NCI-H187 treated with DMSO at 0.1 percent for 48 hours (cell line): ENCODE data around the gene FAM131A.
"Not testable (repeated sequence)": the region's sequence is repeated elsewhere in the genome, so short reads cannot be mapped to it uniquely, and the experiment has no call there.

Experiments
- DNase-seq: peaks from one replicate; lab custom pipeline; 2025; lab: John Stamatoyannopoulos, UW

Gene FAM131A

GRCh38 chr3:184317201-184317600 lies 20.2 kb upstream of the FAM131A start:
- no peak for DNase-seq

DNA sequence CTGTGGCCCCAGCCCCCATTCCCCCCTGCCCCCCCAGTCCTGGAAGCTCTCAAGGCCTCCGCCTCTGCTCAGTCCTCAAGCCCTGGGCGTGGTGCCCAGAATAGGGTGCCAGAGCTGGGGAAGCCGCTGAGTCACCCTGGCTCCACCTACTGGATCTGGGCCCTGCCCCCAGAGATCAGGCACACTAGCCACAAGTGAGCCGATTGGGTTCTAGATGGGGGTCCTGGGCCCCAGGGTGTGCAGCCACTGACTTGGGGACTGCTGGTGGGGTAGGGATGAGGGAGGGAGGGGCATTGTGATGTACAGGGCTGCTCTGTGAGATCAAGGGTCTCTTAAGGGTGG lies 17.3 kb upstream of the FAM131A start:
- DNase-seq: no peak

DNA sequence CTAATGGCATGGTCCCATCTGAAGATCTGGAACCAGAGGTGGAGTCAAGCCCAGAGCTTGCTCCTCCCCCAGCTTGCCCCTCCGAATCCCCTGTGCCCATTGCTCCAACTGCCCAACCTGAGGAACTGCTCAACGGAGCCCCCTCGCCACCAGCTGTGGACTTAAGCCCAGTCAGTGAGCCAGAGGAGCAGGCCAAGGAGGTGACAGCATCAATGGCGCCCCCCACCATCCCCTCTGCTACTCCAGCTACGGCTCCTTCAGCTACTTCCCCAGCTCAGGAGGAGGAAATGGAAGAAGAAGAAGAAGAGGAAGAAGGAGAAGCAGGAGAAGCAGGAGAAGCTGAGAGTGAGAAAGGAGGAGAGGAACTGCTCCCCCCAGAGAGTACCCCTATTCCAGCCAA lies 15.7 kb upstream of the FAM131A start:
- no peak for DNase-seq

GRCh38 chr3:184322731-184323487 lies 14.5 kb upstream of the FAM131A start:
- no peak for DNase-seq

- no peak for DNase-seq
These were observed 13.7 kb upstream of the FAM131A start for GRCh38 chr3:184323696-184324095.

DNA sequence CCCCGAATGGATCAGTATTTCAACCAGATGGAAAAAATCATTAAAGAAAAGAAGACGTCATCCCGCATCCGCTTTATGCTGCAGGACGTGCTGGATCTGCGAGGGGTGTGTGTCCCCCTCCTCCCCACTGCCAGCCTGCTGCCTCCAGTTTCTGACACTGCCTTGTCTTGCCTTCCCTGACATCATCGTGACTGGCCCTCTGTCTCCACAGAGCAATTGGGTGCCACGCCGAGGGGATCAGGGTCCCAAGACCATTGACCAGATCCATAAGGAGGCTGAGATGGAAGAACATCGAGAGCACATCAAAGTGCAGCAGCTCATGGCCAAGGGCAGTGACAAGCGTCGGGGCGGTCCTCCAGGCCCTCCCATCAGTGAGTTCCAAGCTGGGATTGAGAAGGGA lies 12.1 kb upstream of the FAM131A start:
- DNase-seq: no peak

DNA sequence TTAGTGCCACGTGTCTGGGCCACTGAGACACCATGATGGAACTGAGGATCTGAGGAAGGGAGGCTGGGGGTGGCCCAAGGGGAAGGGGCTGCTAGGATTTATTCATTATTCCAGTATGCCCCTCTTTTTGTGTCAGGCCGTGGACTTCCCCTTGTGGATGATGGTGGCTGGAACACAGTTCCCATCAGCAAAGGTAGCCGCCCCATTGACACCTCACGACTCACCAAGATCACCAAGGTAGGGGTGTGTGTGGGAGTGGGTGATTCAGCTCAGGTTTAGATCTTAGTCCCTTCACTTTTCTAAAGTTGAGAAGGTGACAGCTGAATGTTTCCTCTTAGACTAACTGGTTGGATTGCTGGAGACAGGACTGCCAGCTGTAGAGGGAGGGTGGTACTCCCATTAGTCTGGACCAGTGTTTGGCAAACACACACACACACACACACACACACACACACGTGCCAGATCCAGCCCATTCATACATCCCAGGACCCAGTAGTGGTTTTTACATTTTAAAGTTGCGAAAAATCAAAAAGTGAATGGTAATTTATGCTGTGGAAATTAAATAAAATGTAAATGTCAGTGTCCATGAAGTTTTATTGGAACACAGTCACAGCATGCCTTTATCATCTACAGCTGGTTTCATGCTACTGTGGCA lies 11.6 kb upstream of the FAM131A start:
- DNase-seq: no peak

- no peak for DNase-seq
These were observed 10.2 kb upstream of the FAM131A start for GRCh38 chr3:184327171-184327570.

GRCh38 chr3:184328516-184328915 lies 8.9 kb upstream of the FAM131A start:
- no peak for DNase-seq

DNA sequence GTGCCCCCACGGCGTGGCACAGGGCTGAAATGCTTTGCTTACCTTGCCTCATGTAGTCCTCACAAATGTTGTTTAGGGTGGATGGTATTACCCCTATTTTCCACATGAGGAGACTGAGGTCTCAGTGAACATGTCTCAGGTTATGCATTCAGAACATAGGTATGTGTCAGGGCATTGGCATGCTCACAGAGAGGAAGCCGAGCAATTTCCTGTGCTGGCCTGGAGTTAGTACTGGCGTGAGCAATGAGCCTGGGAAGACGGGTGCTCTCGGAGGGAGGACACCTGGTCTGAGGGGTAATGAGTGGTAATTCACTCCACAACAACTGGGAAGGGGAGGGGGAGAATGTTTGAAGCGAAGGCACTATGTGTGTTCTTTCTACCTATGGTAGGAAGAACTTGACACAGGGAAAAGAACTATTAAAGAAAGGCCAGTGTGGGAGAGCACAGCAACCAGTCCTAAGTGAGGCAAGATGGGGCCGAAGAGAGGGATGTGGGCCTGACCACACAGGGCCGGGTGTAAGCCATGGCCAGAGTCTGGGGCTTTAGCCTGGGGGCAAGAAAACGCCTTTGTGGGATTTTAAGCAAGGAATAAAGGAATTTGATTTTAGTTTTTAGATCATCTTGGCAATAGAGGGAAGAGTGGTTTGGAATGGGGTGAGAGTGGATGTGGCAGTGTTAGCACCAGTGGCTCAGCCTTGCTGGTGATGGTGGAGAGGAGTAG lies 4.9 kb upstream of the FAM131A start:
- DNase-seq: no peak

GRCh38 chr3:184333190-184333589 lies 4.2 kb upstream of the FAM131A start:
- no peak for DNase-seq

- DNase-seq: no peak
These were observed 3.7 kb upstream of the FAM131A start for GRCh38 chr3:184333700-184334099.

DNA sequence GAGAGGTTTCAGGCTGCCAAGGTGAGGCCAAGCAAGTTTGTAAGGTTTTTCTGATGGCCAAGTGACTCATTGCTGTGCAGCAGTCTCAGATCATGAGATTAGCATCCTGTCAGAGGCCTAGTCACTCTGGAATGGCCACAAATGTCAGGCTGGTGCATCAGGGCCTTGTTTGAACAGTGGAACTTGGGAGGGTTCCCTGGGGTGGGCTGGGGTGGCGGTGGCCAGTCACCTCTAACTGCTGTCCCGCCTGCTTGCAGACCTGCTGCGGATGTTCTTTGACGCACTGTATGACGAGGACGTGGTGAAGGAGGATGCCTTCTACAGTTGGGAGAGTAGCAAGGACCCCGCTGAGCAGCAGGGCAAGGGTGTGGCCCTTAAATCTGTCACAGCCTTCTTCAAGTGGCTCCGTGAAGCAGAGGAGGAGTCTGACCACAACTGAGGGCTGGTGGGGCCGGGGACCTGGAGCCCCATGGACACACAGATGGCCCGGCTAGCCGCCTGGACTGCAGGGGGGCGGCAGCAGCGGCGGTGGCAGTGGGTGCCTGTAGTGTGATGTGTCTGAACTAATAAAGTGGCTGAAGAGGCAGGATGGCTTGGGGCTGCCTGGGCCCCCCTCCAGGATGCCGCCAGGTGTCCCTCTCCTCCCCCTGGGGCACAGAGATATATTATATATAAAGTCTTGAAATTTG lies 2.8 kb upstream of the FAM131A start:
- no peak for DNase-seq

GRCh38 chr3:184335291-184335660 lies 2.1 kb upstream of the FAM131A start:
- no peak for DNase-seq

- no peak for DNase-seq
These were observed 1.5 kb upstream of the FAM131A start for GRCh38 chr3:184335661-184336546.

GRCh38 chr3:184336547-184337398 lies 627 bp upstream of the FAM131A start:
- no peak for DNase-seq

- DNase-seq: no peak
These were observed 581 bp downstream of the FAM131A start for GRCh38 chr3:184337981-184338380.

DNA sequence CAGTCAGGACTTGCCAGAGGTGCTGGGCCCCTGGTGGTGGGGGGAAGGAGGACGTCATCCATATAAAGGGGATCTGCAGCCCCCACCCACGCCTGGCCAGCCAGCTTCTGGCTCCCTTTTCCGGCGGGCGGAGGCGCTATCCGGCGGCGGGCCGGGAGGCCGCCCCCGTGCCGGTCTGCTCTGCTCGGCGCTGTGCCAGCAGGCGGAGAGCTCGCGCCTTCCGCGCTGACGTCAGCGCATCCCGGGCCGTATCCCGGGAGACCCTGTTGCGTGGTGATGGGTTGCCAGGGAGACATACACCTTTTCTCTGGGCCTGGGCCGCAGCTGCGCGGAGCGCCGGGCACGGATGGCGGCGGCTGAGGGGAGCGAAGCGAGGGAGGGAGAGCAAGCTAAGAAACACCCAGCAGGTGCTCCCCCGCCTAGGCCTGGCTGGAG lies 1.1 kb downstream of the FAM131A start:
- DNase-seq: peak; percentile 56

DNA sequence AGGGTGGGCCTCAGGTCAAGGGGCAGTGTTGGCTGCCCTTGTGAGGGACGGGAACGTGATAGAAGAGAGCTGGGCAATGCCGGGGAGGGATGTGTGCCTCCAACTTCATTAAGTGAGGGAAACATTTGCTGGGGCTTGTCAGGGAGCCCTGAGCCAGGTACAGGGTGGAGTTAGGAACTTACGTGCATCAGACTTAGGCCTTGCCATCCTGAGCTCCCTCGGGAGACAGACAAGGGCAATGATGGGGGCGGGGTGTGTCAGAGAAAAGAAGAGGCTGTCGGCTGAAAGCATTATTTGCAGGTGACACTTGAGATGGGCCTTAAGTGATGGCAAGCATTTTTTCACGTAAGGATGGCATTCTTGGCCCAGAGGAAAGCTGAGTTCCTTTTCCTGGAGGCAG lies 1.6 kb downstream of the FAM131A start:
- DNase-seq: peak; percentile 71

DNA sequence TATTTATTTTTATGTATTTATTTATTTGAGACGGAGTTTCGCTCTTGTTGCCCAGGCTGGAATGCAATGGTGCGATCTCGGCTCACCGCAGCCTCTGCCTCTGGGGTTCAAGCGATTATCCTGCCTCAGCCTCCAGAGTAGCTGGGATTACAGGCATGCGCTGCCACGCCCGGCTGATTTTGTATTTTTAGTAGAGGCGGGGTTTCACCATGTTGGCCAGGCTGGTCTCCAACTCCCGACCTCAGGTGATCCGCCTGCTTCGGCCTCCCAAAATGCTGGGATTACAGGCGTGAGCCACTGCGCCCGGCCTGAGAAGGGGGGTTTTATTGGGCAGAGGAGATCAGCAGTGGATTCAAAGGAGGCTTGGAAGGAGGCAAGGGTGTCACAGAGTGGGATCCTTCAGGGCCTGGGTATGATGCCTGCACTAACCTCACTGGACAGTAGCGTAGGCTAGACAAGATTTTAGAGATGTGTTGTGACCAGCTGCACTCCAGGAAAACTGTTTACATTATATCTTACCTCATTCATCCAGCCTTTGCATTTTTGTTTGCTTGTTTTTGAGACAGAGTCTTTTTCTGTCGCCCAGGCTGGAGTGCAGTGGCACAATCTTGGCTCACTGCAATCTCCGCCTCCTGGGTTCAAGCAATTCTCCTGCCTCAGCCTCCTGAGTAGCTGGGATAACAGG lies 2.2 kb downstream of the FAM131A start:
- not testable (repeated sequence) for DNase-seq
